OCI-LY3 (cell line): Measurements from ENCODE around the gene RFX2.

Experiments
- H2AFZ ChIP-seq: fragments of 200-600, 300-600 bp; shearing (Covaris generic); 2 replicates; pipeline ENCODE4 v1.6.0; 2014; ENCODE audit warnings: antibody characterized with exemption, low read depth, low read length
- H3K27ac ChIP-seq: fragments of 200-600, 300-600 bp; sonication (generic); 2 replicates; pipeline ENCODE4 v1.5.1; 2014; ENCODE audit warnings: mild to moderate bottlenecking, low read length, moderate library complexity, mixed read lengths
- H3K27me3 ChIP-seq: fragments of 200-600, 300-600 bp; sonication (generic); 2 replicates; pipeline ENCODE4 v1.6.1; 2014; ENCODE audit warnings: low read depth, low read length, mixed read lengths
- H3K36me3 ChIP-seq: fragments of 200-600, 300-600 bp; sonication (generic); replicated peaks from 2 replicates; pipeline ENCODE3; 2014; ENCODE audit warnings: low read depth, low read length, mixed read lengths
- H3K4me1 ChIP-seq: fragments of 300-600, 200-600 bp; sonication (generic); 2 replicates; pipeline ENCODE4 v1.6.1; 2014; ENCODE audit warnings: low read length, mixed read lengths
- H3K4me2 ChIP-seq: fragments of 200-600, 300-600 bp; sonication (generic); 2 replicates; pipeline ENCODE4 v1.6.1; 2014; ENCODE audit warnings: low read length, mixed read lengths
- H3K4me3 ChIP-seq: fragments of 300-600, 200-600 bp; sonication (generic); 2 replicates; pipeline ENCODE4 v1.5.1; 2014; ENCODE audit warnings: antibody characterized with exemption, mild to moderate bottlenecking, low read length, moderate library complexity
- H3K79me2 ChIP-seq: fragments of 300-600, 200-600 bp; shearing (Covaris generic); 2 replicates; pipeline ENCODE4 v1.6.1; 2014; ENCODE audit warnings: mild to moderate bottlenecking, low read length, mixed read lengths
- H3K9ac ChIP-seq: fragments of 300-600, 200-600 bp; shearing (Covaris generic); 2 replicates; pipeline ENCODE4 v1.6.0; 2014; ENCODE audit warnings: mild to moderate bottlenecking, low read length, moderate library complexity
- H3K9me3 ChIP-seq: fragments of 200-600, 300-600 bp; shearing (Covaris generic); 2 replicates; pipeline ENCODE4 v1.6.1; 2014; ENCODE audit warnings: low read length, mixed read lengths; ENCODE audit not compliant: insufficient read depth
- H4K20me1 ChIP-seq: fragments of 200-600, 300-600 bp; sonication (generic); 2 replicates; pipeline ENCODE4 v1.6.1; 2016; ENCODE audit warnings: low read length, mixed read lengths; ENCODE audit not compliant: insufficient read depth
- EZH2phosphoT487 ChIP-seq: fragments of 200-600 bp; shearing (Covaris generic); IDR thresholded peaks from 2 replicates; pipeline ENCODE4 v1.6.1; 2018; ENCODE audit warnings: antibody characterized with exemption, mixed run types, low read depth
- TF ChIP-seq, protein P1 (sequence below): fragments of 200-600, 300-600 bp; sonication (generic); IDR thresholded peaks from 2 replicates; pipeline ENCODE4 v1.5.1; 2014; ENCODE audit warnings: antibody characterized with exemption, low read length, low read depth

Gene RFX2

DNA sequence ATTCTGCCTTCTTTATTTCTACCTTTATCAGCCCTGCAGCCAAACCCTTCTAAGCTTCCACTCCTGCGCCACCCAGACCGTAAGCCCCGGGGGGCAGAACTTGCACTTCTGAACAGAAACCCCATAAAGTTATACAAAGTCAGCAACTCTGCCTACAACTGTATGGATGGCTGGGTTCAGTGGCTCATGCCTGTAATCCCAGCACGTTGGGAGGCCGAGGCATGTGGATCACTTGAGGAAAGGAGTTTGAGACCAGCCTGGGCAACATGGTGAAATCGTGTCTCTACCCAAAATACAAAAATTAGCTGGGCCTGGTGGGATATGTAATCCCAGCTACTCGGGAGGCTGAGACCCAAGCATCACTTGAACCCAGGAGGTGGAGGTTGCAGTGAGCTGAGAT, 142.7 kb downstream of the RFX2 start:
- Histone ChIP-seq H3K4me3 (no peak overlapping the region), H3K9me3 (no peaks in the 10 kb centered on the region), H3K9ac (no peak overlapping the region), H2AFZ (no peak overlapping the region), H3K79me2 (peaks cover 100% of the 10 kb centered on the region), H3K27me3 (no peaks in the 10 kb centered on the region), H3K27ac (no peak overlapping the region), H3K4me2 (no peak overlapping the region), H3K36me3 (peaks cover 48% of the 10 kb centered on the region), H4K20me1 (peaks cover 96% of the 10 kb centered on the region), H3K4me1 (peaks cover 13% of the 10 kb centered on the region)
- TF ChIP-seq, protein P1, sequence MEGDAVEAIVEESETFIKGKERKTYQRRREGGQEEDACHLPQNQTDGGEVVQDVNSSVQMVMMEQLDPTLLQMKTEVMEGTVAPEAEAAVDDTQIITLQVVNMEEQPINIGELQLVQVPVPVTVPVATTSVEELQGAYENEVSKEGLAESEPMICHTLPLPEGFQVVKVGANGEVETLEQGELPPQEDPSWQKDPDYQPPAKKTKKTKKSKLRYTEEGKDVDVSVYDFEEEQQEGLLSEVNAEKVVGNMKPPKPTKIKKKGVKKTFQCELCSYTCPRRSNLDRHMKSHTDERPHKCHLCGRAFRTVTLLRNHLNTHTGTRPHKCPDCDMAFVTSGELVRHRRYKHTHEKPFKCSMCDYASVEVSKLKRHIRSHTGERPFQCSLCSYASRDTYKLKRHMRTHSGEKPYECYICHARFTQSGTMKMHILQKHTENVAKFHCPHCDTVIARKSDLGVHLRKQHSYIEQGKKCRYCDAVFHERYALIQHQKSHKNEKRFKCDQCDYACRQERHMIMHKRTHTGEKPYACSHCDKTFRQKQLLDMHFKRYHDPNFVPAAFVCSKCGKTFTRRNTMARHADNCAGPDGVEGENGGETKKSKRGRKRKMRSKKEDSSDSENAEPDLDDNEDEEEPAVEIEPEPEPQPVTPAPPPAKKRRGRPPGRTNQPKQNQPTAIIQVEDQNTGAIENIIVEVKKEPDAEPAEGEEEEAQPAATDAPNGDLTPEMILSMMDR: no peak
- TF ChIP-seq EZH2phosphoT487: no peak

DNA sequence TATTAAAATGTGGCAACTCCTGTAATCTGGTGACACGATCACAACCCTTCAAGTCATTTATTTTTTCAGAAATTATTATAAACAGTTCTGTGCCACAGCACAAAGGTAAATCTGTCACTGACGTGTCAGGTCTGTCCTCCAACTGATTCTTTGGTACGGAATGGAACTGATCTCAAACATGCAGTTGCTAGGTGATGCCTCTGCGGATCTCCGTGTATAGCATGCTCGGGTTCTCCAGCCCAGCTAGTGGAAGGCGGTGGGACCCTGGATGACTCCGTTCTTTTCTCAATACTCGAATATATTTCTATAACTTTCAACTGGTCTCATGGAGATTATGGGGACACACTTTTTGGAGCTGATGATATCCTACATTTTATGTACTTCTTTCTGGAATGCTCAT, 143.4 kb downstream of the RFX2 start:
- H4K20me1 ChIP-seq: peaks cover 96% of the 10 kb centered on the region
- peaks cover 12% of the 10 kb centered on the region for H3K4me1 ChIP-seq
- H3K36me3 ChIP-seq: peaks cover 42% of the 10 kb centered on the region
- H3K79me2 ChIP-seq: peaks cover 100% of the 10 kb centered on the region
- no peak overlapping the region for H3K4me3 ChIP-seq
- no peaks in the 10 kb centered on the region for H3K9me3 ChIP-seq
- no peak overlapping the region for H2AFZ ChIP-seq
- TF ChIP-seq EZH2phosphoT487: no peak
- TF ChIP-seq, protein P1: no peak
- H3K9ac ChIP-seq: no peak overlapping the region
- no peak overlapping the region for H3K4me2 ChIP-seq
- no peaks in the 10 kb centered on the region for H3K27me3 ChIP-seq
- no peak overlapping the region for H3K27ac ChIP-seq

DNA sequence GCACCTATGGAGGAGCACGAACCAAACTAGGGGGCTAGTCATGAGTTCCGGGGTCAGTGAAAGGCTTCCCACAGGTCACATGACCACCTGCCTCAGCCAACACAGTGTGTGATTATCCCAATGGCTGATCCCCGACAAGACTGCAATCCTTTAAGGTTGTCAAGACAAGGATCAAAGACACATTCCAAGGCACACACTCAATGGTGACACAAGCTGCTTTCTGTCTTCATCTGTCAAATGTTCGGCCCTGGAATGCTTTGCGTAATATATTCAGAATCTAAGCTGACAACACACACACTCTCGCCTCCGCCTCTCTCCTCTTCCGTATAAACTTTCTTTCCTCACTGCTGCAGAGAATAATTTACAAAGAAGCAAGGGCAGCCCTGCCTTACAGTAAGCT, 144.1 kb downstream of the RFX2 start:
- Histone ChIP-seq H3K9ac (no peak overlapping the region), H3K9me3 (no peaks in the 10 kb centered on the region), H3K27ac (no peak overlapping the region), H3K79me2 (peaks cover 100% of the 10 kb centered on the region), H3K36me3 (peaks cover 36% of the 10 kb centered on the region), H3K4me1 (peaks cover 12% of the 10 kb centered on the region), H3K4me2 (no peak overlapping the region), H4K20me1 (peaks cover 94% of the 10 kb centered on the region), H3K27me3 (no peaks in the 10 kb centered on the region), H3K4me3 (no peak overlapping the region), H2AFZ (no peak overlapping the region)
- no peak for TF ChIP-seq EZH2phosphoT487
- TF ChIP-seq, protein P1: no peak

DNA sequence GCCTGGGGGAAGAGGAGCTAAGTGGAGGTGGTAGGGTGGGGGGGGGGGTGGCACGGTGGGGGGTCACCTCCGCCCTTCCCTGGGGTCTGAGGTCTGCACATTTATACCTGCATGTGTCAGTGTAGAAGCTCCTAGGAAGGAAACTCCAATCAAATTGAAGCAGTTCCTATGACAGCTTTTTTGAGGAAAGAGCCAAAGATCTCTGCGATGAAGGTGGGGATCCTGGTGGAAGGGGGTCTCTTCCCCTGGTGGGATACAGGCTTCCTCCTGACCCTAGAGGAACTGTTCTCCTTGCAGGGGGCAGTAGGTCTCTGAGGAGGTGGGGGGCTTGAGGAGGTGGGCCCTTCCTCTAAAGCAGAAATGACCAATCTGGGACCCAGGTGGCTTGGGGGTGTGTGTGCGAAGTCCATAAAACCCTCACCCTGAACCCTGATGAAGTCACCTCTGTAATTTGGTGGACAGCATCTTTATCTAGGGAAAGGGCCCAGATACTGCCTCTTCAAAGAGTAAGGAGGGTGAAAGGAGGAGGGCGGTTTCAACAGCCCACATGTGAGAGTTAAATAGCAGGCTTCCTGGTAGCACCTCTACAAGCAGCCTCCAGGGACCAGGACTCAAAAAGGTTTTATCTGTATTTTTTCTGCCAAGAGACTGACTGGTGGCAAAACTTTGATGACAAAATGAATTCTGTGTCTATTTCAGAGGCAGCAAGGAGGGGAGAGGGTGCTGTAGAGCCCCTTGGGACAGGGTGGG, 145.3 kb downstream of the RFX2 start:
- Histone ChIP-seq H3K4me1 (peaks cover 12% of the 10 kb centered on the region), H3K4me3 (no peak overlapping the region), H3K27ac (no peak overlapping the region), H3K9ac (no peak overlapping the region), H3K9me3 (no peaks in the 10 kb centered on the region), H3K36me3 (peaks cover 36% of the 10 kb centered on the region), H4K20me1 (peaks cover 95% of the 10 kb centered on the region), H3K27me3 (no peaks in the 10 kb centered on the region), H3K4me2 (no peak overlapping the region), H3K79me2 (peaks cover 100% of the 10 kb centered on the region), H2AFZ (no peak overlapping the region)
- TF ChIP-seq, protein P1: no peak
- no peak for TF ChIP-seq EZH2phosphoT487
